ENCODE results near the gene TUB. TPM values are rescaled to one million over a fixed set of nuclear protein-coding genes. Genes with fewer than 3 reads are reported as not detected.
A peak's percentile ranks its signal among the peaks of the same experiment; 100 is the strongest.

TUB gene
- total and polyA plus RNA-seq, 4 donors, result 73.3 to 107 (median 89.1) TPM

GRCh38 chr11:8066911-8067455, 14.0 kb upstream of the TUB start:
- peak in 1 of 6 donors; percentile 8 for DNase-seq (ENCODE audit: low read depth in 4 of 6, low spot score in 6 of 6)
- Histone ChIP-seq H3K9me3 (ENCODE audit: control insufficient read depth, insufficient read depth, low read length) (no peaks in the 10 kb centered on the region), H3K27ac (ENCODE audit: low read depth, low read length) (peak overlapping the region; percentile 75), H3K4me3 (ENCODE audit: low read depth, low read length) (no peak overlapping the region), H3K4me1 (ENCODE audit: control insufficient read depth, insufficient read depth, low read length) (peaks cover 37% of the 10 kb centered on the region), H3K36me3 (ENCODE audit: control insufficient read depth, insufficient read depth, low read length) (peaks cover 5% of the 10 kb centered on the region), H3K27me3 (ENCODE audit: control insufficient read depth, insufficient read depth, low read length) (no peaks in the 10 kb centered on the region)
- WGBS (ENCODE audit: insufficient coverage), result 59% methylated on average over 9 of the region's 10 CpGs

DNA sequence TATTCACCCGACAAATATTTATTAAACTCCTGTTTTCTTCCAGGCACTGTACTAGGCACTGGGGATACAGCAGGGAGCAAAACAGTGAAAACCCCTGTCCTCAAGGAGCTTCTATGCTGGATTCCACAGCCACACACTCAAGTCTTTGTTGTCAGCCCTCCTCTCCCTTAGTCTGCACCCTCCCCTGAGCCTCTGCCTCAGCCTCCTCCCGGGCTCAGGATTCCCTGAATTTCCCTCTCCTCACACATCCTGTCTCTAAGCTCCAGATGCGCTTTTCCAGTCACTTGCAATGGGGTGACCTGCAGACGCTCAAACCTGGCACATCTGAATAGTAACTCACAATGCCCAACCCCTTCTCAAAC, 13.5 kb upstream of the TUB start:
- Histone ChIP-seq H3K9me3 (ENCODE audit: control insufficient read depth, insufficient read depth, low read length) (no peaks in the 10 kb centered on the region), H3K27ac (ENCODE audit: low read depth, low read length) (peak overlapping the region; percentile 75), H3K4me3 (ENCODE audit: low read depth, low read length) (no peak overlapping the region), H3K36me3 (ENCODE audit: control insufficient read depth, insufficient read depth, low read length) (peaks cover 2% of the 10 kb centered on the region), H3K4me1 (ENCODE audit: control insufficient read depth, insufficient read depth, low read length) (peaks cover 38% of the 10 kb centered on the region), H3K27me3 (ENCODE audit: control insufficient read depth, insufficient read depth, low read length) (no peaks in the 10 kb centered on the region)
- 80% methylated on average over 4 of the region's 4 CpGs for WGBS (ENCODE audit: insufficient coverage)
- no peak for DNase-seq (ENCODE audit: low read depth in 4 of 6, low spot score in 6 of 6)

DNA sequence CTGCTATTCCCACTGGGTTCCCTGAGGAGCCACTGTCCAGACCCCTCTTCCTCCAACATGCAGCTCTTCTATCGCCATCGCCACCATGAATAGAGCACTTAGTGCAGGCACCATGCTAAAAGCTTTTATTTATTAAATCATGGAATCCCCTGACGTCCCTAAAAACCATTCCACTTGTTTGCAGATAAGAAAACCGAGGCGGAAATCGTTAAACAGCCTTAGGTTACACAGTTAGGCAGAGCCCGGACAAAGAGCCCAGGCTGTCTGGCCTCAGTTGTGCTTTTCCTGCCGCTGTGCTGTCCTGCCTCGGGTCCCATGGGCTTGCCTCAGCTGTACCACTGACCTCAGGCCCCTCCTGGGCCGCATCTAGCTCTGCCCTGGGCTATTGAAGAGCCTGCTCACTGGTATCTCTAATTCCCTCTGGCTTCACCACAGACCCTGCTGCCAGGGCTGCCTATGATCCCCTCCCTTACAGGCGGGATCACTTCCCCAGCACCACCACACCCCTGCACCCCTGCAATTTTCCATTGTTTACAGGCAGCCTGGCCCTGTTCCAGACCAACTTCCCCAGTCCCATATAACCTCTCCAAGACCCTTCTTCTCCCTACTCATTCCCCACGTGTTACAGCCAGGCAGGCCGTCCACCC, 13.0 kb upstream of the TUB start:
- Histone ChIP-seq H3K27me3 (ENCODE audit: control insufficient read depth, insufficient read depth, low read length) (no peaks in the 10 kb centered on the region), H3K9me3 (ENCODE audit: control insufficient read depth, insufficient read depth, low read length) (no peaks in the 10 kb centered on the region), H3K36me3 (ENCODE audit: control insufficient read depth, insufficient read depth, low read length) (peaks cover 2% of the 10 kb centered on the region), H3K4me1 (ENCODE audit: control insufficient read depth, insufficient read depth, low read length) (peaks cover 34% of the 10 kb centered on the region), H3K27ac (ENCODE audit: low read depth, low read length) (peak overlapping the region; percentile 75), H3K4me3 (ENCODE audit: low read depth, low read length) (no peak overlapping the region)
- DNase-seq (ENCODE audit: low read depth in 4 of 6, low spot score in 6 of 6), result peak in 1 of 6 donors; percentile 1
- WGBS (ENCODE audit: insufficient coverage), result 71% methylated on average over 13 of the region's 13 CpGs

DNA sequence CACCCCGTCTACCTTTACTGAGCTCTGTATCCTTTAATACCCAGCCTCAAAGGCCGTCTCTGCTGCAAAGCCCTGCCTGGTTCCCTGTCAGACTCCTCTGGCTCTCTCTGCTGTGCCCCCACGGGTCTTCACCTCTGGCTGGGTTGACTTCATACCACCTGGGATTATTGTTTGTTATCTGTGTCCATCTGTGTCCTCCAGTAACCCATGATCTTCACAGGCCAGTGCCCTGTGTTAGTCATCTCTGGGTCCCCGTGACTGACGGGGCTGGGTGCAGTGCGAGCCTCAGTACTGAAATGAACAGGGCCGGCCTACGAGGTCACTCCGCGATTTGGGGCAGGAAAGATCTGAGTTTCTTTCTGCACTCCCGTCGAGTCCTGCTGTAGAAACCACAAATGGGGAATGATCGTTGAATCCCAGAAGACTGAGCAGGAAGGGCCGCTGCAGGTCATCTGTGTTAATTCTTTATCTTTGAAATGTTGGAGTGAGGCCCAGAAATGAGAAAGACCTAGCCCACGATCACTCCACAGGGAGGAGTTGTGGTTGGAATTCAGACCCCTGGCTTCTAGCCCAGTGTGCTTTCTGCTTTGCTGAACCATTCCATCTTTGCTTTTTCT, 12.3 kb upstream of the TUB start:
- H3K4me3 ChIP-seq (ENCODE audit: low read depth, low read length), result no peak overlapping the region
- H3K36me3 ChIP-seq (ENCODE audit: control insufficient read depth, insufficient read depth, low read length), result peaks cover 2% of the 10 kb centered on the region
- H3K4me1 ChIP-seq (ENCODE audit: control insufficient read depth, insufficient read depth, low read length), result peaks cover 34% of the 10 kb centered on the region
- peak in 3 of 6 donors; percentile 47 to 90 (median 84) for DNase-seq (ENCODE audit: low read depth in 4 of 6, low spot score in 6 of 6)
- WGBS (ENCODE audit: insufficient coverage), result 21% methylated on average over 15 of the region's 15 CpGs
- H3K27me3 ChIP-seq (ENCODE audit: control insufficient read depth, insufficient read depth, low read length), result no peaks in the 10 kb centered on the region
- no peaks in the 10 kb centered on the region for H3K9me3 ChIP-seq (ENCODE audit: control insufficient read depth, insufficient read depth, low read length)
- H3K27ac ChIP-seq (ENCODE audit: low read depth, low read length), result peak overlapping the region; percentile 75

DNA sequence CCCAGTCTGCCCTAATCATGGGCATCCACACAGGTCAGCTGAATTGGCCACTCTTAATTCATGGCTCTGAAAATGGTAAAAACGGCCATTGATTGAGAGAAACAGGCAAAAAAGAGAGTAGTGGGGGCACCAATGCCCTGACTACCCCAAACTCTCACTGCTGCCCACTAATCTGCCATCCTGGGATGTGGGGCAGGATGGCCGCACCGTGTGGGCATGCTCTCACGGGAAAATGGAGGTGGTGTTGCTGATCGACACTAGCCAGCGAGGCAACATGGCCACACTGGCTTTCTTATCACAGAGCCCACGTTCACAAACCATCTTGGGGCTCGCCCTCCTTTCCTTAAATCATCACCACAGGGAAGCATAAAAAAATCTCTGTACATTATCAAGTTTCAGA, 11.2 kb upstream of the TUB start:
- Histone ChIP-seq H3K27ac (ENCODE audit: low read depth, low read length) (peak overlapping the region; percentile 80), H3K9me3 (ENCODE audit: control insufficient read depth, insufficient read depth, low read length) (no peaks in the 10 kb centered on the region), H3K4me1 (ENCODE audit: control insufficient read depth, insufficient read depth, low read length) (peaks cover 34% of the 10 kb centered on the region), H3K27me3 (ENCODE audit: control insufficient read depth, insufficient read depth, low read length) (no peaks in the 10 kb centered on the region), H3K4me3 (ENCODE audit: low read depth, low read length) (no peak overlapping the region), H3K36me3 (ENCODE audit: control insufficient read depth, insufficient read depth, low read length) (peaks cover 2% of the 10 kb centered on the region)
- no peak for DNase-seq (ENCODE audit: low read depth in 4 of 6, low spot score in 6 of 6)
- 79% methylated on average over 7 of the region's 8 CpGs for WGBS (ENCODE audit: insufficient coverage)

GRCh38 chr11:8070417-8071115, 10.4 kb upstream of the TUB start:
- H3K4me1 ChIP-seq (ENCODE audit: control insufficient read depth, insufficient read depth, low read length), result peaks cover 34% of the 10 kb centered on the region
- peaks cover 2% of the 10 kb centered on the region for H3K36me3 ChIP-seq (ENCODE audit: control insufficient read depth, insufficient read depth, low read length)
- no peaks in the 10 kb centered on the region for H3K27me3 ChIP-seq (ENCODE audit: control insufficient read depth, insufficient read depth, low read length)
- H3K9me3 ChIP-seq (ENCODE audit: control insufficient read depth, insufficient read depth, low read length), result no peaks in the 10 kb centered on the region
- H3K27ac ChIP-seq (ENCODE audit: low read depth, low read length), result no peak overlapping the region
- WGBS (ENCODE audit: insufficient coverage), result no CpG with 5 or more reads among the region's 3 CpGs
- DNase-seq (ENCODE audit: low read depth in 4 of 6, low spot score in 6 of 6), result peak in 2 of 6 donors; percentile 59 to 68
- no peak overlapping the region for H3K4me3 ChIP-seq (ENCODE audit: low read depth, low read length)

- no peaks in the 10 kb centered on the region for H3K9me3 ChIP-seq (ENCODE audit: control insufficient read depth, insufficient read depth, low read length)
- no peak overlapping the region for H3K4me3 ChIP-seq (ENCODE audit: low read depth, low read length)
- H3K4me1 ChIP-seq (ENCODE audit: control insufficient read depth, insufficient read depth, low read length), result peaks cover 33% of the 10 kb centered on the region
- H3K36me3 ChIP-seq (ENCODE audit: control insufficient read depth, insufficient read depth, low read length), result no peaks in the 10 kb centered on the region
- peak in 1 of 6 donors; percentile 51 for DNase-seq (ENCODE audit: low read depth in 4 of 6, low spot score in 6 of 6)
- H3K27ac ChIP-seq (ENCODE audit: low read depth, low read length), result no peak overlapping the region
- 44% methylated on average over 8 of the region's 18 CpGs for WGBS (ENCODE audit: insufficient coverage)
- H3K27me3 ChIP-seq (ENCODE audit: control insufficient read depth, insufficient read depth, low read length), result no peaks in the 10 kb centered on the region
These were observed 9.1 kb upstream of the TUB start for GRCh38 chr11:8071616-8072581.

GRCh38 chr11:8075119-8075726, 5.8 kb upstream of the TUB start:
- Histone ChIP-seq H3K27me3 (ENCODE audit: control insufficient read depth, insufficient read depth, low read length) (no peaks in the 10 kb centered on the region), H3K9me3 (ENCODE audit: control insufficient read depth, insufficient read depth, low read length) (no peaks in the 10 kb centered on the region), H3K27ac (ENCODE audit: low read depth, low read length) (no peak overlapping the region), H3K4me1 (ENCODE audit: control insufficient read depth, insufficient read depth, low read length) (peaks cover 19% of the 10 kb centered on the region), H3K36me3 (ENCODE audit: control insufficient read depth, insufficient read depth, low read length) (no peaks in the 10 kb centered on the region), H3K4me3 (ENCODE audit: low read depth, low read length) (no peak overlapping the region)
- no CpG with 5 or more reads among the region's 2 CpGs for WGBS (ENCODE audit: insufficient coverage)
- no peak for DNase-seq (ENCODE audit: low read depth in 4 of 6, low spot score in 6 of 6)
